GM18951 (cell line): ENCODE measurements around the gene MTCH1.

Source experiments
- POLR2A ChIP-seq: IDR thresholded peaks from 4 replicates; pipeline ENCODE4 v1.6.1; 2011; ENCODE audit warnings: mild to moderate bottlenecking; ENCODE audit not compliant: insufficient read length, insufficient read depth; ENCODE audit errors: extremely low read depth
- in situ Hi-C: fragments of 300-500 bp; cut with MboI; formaldehyde crosslinking; loops from one replicate; pipeline ENCODE4 v1.12.0; 2022; ENCODE audit warnings: low sequenced_read_pairs, mixed read lengths, inconsistent platforms; ENCODE audit not compliant: unreplicated experiment

Gene MTCH1

DNA sequence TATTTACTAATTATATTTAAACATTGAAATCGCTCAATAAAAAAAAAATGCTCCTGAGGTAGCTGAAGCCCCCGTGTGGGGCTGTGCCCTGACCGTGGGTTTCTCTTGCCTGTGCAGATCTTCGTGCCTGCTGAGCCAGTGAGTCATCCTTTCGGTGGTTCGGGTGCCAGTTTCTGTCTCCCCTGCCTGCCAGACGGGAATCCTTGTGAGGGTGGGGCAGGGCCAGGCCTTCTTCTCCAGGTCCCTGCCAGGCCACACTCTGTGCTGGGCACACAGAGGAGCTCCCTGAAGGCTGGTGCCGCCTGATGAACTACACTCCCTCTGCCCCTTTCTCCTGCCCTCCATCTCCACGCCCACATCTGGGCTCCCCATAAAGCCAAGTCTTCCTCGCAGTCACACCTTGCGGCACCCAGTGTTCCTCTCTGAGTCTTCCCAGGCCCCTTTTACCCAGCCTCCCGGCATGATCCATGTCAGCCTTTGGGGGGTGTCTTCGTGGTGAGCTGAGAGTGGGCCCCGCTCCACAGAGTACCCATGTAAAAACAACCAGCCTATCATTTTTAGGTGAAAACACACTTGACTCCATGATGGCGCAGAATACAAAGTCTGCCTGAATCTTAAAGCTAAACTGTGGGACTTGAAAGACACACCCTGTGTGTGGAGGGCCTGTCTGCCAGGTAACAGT lies 38.8 kb upstream of the MTCH1 start:
- in situ Hi-C loops, result loop anchor here (10.0 kb wide), 1 partner anchor 180 kb away; no protein-coding TSS in a partner anchor

DNA sequence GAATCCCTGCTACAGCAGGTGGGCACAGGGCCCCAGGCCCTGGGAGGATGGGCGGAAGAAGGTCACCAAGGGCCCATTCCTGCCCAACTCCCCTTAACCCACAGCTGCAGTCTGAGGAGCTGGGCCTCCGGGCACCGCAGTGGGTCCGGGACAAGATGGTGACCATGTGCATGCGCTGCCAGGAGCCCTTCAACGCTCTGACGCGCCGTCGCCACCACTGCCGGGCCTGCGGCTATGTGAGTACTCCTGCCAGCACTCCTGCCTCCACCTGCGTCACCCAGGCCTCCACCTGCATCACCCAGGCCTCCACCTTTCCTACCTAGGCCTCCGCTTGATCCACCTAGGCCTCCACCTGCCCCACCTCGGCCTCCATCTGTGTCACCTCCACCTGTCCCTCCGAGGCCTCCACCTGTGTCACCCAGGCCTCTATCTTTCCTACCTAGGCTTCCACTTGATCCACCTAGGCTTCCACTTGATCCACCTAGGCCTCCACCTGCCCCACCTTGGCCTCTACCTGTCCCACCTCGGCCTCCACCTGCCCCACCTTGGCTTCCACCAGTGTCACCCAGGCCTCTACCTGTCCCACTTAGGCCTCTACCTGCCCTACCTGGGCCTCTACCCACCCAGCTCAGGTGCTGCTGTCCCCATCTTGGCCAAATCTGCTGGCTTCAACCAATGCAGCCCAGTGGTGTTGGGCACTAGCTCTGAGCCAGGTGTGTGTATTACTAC lies 36.3 kb upstream of the MTCH1 start:
- in situ Hi-C loops, result loop anchor here (10.0 kb wide), 1 partner anchor 183 kb away; no protein-coding TSS in a partner anchor

More for the DNA sequence above, 38.8 kb upstream of the MTCH1 start:
- TF ChIP-seq POLR2A, result no peak

DNA sequence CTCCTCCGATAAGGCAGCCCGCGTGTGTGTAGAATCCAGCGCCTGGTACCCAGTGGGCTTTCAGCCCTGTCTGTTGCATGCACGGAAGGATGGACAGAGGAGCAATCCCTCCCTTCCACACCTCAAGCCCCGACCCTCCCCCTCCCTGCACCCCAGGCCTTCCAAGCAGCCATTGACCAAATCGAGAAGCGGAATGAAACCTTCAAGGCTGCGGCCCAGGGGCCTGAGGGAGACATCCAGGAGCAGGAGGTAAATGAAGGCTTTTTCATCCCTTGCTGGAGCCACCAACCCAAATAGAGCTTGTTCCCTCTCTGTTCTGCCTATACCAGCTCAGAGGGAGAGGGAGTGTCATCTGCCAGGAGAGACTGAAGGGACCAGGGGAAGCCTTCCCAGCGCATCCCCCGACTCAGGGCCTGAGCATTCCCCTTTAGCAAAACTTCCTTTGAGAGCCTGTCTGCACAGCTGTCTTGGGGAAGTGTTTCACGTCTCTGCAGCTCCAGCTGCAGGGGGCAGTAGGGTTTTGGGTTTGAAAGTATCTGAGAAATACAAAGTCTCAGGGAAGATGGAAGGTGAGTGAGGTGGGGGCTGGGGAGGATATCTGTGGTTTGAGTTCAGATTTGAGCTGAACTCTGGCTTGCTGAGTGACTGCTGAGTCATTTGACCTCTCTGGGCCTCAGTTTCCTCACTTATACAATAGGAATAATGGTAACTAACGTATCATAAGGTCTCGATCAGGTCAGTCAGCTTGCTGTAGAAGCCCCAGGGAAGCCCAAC lies 35.5 kb upstream of the MTCH1 start:
- in situ Hi-C loops, result loop anchor here (10.0 kb wide), 1 partner anchor 183 kb away; no protein-coding TSS in a partner anchor
- no peak for TF ChIP-seq POLR2A

More for the DNA sequence above, 36.3 kb upstream of the MTCH1 start:
- TF ChIP-seq POLR2A, result no peak

DNA sequence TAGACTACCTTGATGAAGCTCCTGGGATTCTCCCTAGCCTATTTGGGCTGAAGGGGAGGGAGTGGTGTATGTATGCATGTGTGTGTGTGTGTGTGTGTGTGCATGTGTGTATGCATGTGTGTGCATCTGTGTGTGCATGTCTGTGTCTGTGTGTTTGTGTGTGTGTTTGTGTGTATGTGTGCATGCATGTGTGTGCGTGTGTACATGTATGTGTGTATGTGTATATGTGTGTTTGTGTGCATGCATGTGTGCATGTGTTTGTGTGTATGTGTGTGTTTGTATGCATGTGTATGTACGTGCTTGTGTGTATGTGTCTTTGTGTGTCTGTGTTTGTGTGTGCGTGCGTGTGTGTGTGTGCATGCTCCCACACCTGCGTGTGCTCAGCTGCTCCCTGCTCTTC lies 34.8 kb upstream of the MTCH1 start:
- no peak for TF ChIP-seq POLR2A
- in situ Hi-C loops, result loop anchor here (10.0 kb wide), 1 partner anchor 184 kb away; no protein-coding TSS in a partner anchor

DNA sequence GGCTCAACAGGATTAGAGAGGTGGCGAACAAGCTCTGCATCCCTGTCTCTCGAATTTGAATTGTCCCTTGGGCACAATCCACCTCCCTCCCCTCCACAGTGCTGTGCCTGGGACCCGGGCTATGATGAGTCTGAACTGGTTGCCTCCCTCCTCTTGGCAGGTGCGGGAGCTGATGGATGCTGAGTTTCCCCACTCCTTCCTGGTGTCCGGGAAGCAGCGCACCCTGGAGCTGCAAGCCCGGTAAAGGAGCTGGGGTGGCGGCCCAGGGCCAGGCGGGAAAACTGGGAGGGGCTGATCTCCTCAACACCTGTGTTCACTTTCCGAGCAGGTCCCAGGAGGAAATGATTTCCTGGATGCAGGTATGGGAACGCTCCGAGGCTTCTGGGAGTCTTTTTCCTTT lies 34.4 kb upstream of the MTCH1 start:
- TF ChIP-seq POLR2A, result no peak
- in situ Hi-C loops, result loop anchor here (10.0 kb wide), 1 partner anchor 184 kb away; no protein-coding TSS in a partner anchor

DNA sequence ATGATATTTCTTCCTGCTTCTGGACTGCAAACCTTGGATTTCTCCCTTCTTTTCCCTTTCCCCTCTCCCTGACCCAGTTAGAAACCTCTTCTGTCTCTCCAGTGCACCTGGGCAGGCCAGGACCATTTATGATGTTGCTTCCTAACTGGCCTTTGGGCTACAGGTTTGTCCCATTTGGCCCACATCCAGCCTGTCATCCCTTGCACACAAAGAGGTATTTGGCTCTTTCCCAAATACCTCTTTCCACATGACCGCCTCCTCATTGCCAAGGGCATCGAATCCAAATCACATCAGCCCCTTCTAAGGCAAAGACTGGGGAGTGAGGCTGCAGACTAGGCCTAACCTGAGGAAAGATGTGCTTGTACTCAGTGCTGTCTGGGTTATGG lies 33.1 kb upstream of the MTCH1 start:
- in situ Hi-C loops, result no loop called here
- no peak for TF ChIP-seq POLR2A

DNA sequence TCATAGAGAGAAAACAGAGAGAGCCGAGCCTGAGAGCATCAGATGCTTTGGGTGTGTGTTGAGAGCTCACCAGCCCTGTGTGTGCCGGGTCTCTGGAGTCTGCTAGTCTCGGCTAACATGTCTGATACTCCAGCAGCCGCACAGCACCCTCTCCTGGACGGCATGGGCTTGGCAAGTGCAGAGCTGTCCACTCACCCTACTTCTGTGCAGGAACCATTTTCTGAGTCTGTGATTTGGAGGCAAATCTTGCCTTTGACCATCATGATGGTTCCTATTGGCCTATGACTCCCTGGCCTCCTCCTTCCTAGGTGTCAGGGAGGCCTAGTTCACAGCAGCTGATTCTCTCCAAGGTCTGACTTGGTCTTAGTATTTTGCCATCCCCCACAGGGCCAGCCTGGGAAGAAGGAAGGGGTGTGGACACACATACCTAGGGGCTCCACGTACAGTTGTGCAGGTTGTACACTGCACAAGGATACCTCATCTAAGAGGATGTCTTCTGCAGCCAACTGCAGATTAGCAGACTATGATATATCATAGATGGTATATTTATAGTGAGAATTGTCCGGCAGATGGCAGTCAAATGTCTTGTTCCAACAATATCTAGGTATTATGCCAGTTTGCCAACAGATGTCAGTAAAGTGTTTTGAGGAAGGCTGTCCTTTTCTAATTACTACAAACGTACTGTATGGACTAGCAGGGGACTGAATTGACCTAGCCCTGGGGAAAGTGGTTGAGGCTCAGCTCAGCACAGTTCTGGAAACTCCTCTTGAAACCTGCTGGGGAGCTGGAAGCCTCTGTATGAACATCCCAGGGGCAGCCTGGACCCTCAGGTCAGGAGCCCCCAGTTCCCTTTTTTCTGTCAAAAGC lies 32.4 kb upstream of the MTCH1 start:
- in situ Hi-C loops, result no loop called here
- no peak for TF ChIP-seq POLR2A

DNA sequence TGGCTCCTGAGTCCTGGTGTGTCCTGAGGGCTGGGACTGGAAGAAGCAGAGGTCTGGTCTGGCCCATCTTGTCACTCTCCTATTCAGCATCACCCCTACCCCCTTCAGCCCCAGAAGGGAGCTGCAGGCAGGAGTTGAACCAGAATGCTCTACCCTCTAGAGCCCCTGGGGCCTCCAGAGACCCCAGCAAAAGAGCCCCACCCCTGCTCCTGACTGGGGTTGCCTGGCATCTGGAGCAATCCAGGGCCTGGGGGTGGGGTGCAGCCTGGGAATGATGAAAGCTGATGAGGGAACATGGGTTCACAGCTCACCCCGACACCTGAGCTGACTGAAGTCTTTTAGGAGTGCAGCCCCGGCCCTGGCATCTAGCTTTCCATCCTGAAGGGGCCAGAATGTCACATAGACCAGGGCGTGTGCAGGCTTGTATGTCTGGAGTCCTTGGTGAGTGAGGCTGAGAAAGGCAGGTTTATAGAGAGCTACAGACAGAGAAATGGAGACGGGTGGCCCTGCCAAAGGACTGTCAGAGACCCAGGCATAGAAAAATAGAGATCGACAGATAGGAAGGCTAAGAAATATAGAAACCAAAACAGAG lies 31.7 kb upstream of the MTCH1 start:
- TF ChIP-seq POLR2A, result no peak
- in situ Hi-C loops, result no loop called here

DNA sequence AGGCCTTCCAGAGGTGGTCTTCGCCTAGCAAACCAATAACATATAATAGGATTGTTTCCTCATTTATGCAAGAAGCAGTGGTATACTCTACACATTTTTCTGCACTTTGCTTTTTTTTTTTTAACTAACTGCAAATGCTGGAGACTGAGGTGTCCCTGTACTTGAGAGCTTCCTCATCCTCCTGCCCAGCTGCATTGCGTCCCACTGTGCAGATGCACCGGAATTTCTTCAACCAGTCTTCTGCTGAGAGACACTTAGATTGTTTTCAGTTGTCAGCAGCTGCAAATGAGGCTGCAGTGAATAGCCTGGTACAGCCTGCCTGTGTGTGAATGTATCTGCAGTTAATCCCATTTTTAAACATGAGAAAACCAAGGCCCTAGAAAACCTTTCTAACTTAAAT lies 31.0 kb upstream of the MTCH1 start:
- in situ Hi-C loops, result no loop called here
- no peak for TF ChIP-seq POLR2A

DNA sequence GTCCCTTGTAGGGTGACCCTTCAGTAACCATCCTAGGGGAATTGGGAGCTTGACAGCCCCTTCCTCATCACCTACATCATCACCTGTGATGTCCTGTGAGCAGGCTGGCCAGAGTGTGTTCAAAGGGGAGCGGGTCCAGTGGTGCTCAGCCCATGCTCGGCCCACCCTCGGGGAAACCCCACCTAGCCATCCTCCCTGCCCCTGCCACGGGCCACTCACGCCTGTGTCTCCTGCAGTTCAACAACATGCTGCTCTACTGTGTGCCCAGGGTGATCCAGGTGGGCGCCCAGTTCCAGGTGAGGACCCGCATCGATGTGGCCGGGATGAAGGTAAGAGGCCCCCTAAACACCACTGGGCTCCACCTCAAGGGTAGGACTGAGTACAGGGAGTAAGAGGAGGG lies 29.5 kb upstream of the MTCH1 start:
- in situ Hi-C loops, result no loop called here
- no peak for TF ChIP-seq POLR2A

DNA sequence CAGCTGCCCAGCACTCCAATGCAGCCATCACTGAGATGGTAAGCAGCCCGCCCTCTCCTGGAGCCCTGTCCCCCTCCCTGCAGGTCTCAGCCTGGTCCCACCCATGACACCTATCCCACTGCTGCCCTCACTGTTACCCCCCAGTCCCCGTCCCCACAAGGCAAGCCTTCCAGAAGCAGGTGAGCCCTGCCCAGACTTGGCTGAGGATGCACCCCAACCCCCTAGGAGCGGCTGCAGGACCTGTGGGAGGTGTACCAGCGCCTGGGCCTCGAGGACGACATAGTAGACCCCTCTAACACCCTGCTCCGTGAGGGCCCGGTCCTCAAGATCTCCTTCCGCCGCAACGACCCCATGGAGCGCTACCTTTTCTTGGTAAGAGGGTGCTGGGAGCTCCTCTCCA lies 28.7 kb upstream of the MTCH1 start:
- no peak for TF ChIP-seq POLR2A
- in situ Hi-C loops, result no loop called here
